ENCODE results near the gene SWAP70.

GRCh38 chr11:9717719-9718118 is 53.8 kb downstream of the SWAP70 start:
- TF ChIP-seq FOXA1 (IDR thresholded peaks at IDR 0.05) (no peak), FOXM1 (IDR thresholded peaks at IDR 0.05; ENCODE audit: borderline replicate concordance) (no peak), ZNF384 (IDR thresholded peaks at IDR 0.05) (no peak), FOXK2 (IDR thresholded peaks at IDR 0.05) (no peak), ARNT (IDR thresholded peaks at IDR 0.05) (no peak), BHLHE40 (IDR thresholded peaks at IDR 0.05; ENCODE audit: borderline replicate concordance) (no peak), PKNOX1 (IDR thresholded peaks at IDR 0.05) (peak; percentile 67; the same call in 1 of the 2 replicates), NFRKB (IDR thresholded peaks at IDR 0.05) (no peak)
